ENCODE measurements around the gene FREY1.
A peak's percentile ranks its signal among the peaks of the same experiment; 100 is the strongest.

FREY1 gene

DNA sequence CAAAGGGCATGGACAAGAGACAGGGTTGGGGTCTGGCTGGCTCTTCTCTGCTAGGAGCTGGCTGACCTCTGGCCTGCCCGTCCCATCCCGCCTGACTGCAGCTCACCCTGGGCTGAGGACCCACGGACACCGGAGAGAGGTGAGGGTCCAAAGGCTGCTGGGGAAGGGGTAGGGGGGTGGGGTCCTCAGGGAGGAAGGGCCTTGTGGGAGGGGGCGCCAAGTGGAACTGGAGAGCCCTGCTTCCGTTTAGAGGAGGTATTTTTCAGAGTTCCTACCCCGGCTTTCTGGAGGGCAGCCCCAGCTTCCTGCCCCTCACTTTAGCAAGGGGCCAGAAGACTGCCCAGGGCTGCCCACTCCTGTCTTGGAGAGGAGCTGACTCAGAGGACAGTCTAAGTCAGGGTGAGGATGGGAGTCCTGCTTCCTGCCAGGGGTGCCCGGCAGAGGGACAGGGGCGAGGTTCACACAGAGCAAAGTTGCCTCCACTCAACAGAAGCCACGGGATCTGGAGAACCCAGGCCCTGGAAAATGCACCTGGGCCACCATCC lies 22.5 kb upstream of the FREY1 start:
- Histone ChIP-seq H3K27ac (ENCODE audit: poor library complexity, severe bottlenecking) (peak overlapping the region; percentile 95), H3K27me3 (ENCODE audit: insufficient read depth, poor library complexity, severe bottlenecking) (no peaks in the 10 kb centered on the region), H3K4me3 (ENCODE audit: severe bottlenecking) (no peak overlapping the region), H3K9me3 (ENCODE audit: severe bottlenecking) (no peaks in the 10 kb centered on the region), H3K36me3 (ENCODE audit: low read depth) (peaks cover 35% of the 10 kb centered on the region), H3K4me1 (ENCODE audit: insufficient read depth, poor library complexity, severe bottlenecking) (peaks cover 54% of the 10 kb centered on the region)
- ATAC-seq (ENCODE audit: low read depth) (peak; percentile 56), DNase-seq (ENCODE audit: low spot score) (no peak)
- TF ChIP-seq, protein P1, sequence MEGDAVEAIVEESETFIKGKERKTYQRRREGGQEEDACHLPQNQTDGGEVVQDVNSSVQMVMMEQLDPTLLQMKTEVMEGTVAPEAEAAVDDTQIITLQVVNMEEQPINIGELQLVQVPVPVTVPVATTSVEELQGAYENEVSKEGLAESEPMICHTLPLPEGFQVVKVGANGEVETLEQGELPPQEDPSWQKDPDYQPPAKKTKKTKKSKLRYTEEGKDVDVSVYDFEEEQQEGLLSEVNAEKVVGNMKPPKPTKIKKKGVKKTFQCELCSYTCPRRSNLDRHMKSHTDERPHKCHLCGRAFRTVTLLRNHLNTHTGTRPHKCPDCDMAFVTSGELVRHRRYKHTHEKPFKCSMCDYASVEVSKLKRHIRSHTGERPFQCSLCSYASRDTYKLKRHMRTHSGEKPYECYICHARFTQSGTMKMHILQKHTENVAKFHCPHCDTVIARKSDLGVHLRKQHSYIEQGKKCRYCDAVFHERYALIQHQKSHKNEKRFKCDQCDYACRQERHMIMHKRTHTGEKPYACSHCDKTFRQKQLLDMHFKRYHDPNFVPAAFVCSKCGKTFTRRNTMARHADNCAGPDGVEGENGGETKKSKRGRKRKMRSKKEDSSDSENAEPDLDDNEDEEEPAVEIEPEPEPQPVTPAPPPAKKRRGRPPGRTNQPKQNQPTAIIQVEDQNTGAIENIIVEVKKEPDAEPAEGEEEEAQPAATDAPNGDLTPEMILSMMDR (IDR thresholded peaks at IDR 0.05; ENCODE audit: poor library complexity, severe bottlenecking) = no peak

DNA sequence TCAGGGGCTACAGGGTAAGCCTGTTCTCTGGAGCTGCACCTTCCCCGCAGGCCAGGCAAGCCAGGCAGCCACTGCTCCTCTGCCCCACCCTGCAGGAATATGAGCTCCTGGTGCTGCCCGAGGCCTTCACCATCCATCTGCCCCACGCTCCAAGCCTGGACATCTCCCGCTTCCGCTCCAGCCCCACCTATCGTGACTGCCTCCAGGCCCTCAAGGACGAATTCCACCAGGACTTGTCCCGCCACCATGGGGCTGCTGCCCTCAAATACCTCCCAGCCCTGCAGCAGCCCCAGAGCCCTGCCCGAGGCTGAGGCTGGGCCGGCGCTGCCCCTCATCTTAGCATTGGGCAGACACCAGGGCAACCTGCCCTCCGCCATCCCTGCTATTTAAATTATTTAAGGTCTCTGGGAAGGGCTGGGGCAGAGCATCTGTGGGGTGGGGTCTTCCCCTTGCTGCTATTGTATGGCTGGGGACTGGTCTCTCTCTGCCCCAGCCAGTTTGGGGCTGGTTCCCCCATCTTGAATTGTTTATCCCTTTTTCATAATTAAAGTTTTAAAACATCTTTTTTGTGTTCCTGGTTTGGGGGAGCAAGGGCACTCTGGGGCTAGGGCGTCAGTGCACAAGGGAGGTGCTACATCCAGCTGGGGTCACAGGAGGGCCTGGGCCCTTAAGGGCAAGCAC lies 21.6 kb upstream of the FREY1 start:
- no peaks in the 10 kb centered on the region for H3K9me3 ChIP-seq (ENCODE audit: severe bottlenecking)
- H3K36me3 ChIP-seq (ENCODE audit: low read depth) = peaks cover 40% of the 10 kb centered on the region
- H3K4me1 ChIP-seq (ENCODE audit: insufficient read depth, poor library complexity, severe bottlenecking) = peaks cover 54% of the 10 kb centered on the region
- H3K4me3 ChIP-seq (ENCODE audit: severe bottlenecking) = no peak overlapping the region
- peak overlapping the region; percentile 95 for H3K27ac ChIP-seq (ENCODE audit: poor library complexity, severe bottlenecking)
- TF ChIP-seq, protein P1 (IDR thresholded peaks at IDR 0.05; ENCODE audit: poor library complexity, severe bottlenecking) = no peak
- no peaks in the 10 kb centered on the region for H3K27me3 ChIP-seq (ENCODE audit: insufficient read depth, poor library complexity, severe bottlenecking)
- DNase-seq (ENCODE audit: low spot score) (peak; percentile 74), ATAC-seq (ENCODE audit: low read depth) (peak; percentile 33)

DNA sequence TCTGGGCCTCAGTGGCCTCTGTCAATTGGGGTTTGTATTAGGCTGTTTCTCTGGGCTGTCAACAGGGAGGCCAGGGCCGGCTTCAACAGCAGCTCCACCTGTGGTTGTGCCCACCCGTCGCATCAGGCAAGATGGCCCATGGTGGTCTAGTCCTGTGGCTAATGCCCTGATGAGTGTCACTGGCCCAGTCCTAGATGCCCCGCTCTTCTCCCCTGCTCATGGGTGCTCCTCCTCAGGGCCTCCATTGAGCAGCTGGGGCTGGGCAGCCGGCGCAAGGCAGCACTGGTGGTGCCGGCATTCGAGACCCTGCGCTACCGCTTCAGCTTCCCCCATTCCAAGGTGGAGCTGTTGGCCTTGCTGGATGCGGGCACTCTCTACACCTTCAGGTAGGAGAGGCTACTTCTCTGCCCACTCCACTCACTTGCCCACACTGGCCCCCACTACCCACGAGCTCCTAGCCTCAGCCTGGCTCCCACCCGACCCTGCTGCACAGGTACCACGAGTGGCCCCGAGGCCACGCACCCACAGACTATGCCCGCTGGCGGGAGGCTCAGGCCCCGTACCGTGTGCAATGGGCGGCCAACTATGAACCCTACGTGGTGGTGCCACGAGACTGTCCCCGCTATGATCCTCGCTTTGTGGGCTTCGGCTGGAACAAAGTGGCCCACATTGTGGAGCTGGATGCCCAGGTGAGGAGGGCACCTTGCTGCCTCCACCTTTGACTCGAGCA lies 20.8 kb upstream of the FREY1 start:
- Histone ChIP-seq H3K27me3 (ENCODE audit: insufficient read depth, poor library complexity, severe bottlenecking) (no peaks in the 10 kb centered on the region), H3K36me3 (ENCODE audit: low read depth) (peaks cover 36% of the 10 kb centered on the region), H3K9me3 (ENCODE audit: severe bottlenecking) (no peaks in the 10 kb centered on the region), H3K4me3 (ENCODE audit: severe bottlenecking) (no peak overlapping the region), H3K27ac (ENCODE audit: poor library complexity, severe bottlenecking) (peak overlapping the region; percentile 95), H3K4me1 (ENCODE audit: insufficient read depth, poor library complexity, severe bottlenecking) (peaks cover 49% of the 10 kb centered on the region)
- TF ChIP-seq, protein P1 (IDR thresholded peaks at IDR 0.05; ENCODE audit: poor library complexity, severe bottlenecking) = no peak
- ATAC-seq (ENCODE audit: low read depth) (no peak), DNase-seq (ENCODE audit: low spot score) (peak; percentile 46)

DNA sequence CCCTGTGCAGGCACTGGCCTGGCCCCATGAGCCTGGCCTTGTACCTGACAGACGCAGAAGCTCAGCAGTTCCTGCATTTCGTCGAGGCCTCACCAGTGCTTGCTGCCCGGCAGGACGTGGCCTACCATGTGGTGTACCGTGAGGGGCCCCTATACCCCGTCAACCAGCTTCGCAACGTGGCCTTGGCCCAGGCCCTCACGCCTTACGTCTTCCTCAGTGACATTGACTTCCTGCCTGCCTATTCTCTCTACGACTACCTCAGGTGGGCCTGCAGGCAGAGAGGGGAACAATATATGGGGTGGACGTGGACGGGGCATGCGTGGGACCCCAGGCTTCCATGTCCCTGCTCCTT lies 20.2 kb upstream of the FREY1 start:
- DNase-seq (ENCODE audit: low spot score) = peak; percentile 48
- Histone ChIP-seq H3K36me3 (ENCODE audit: low read depth) (peaks cover 33% of the 10 kb centered on the region), H3K4me3 (ENCODE audit: severe bottlenecking) (no peak overlapping the region), H3K27me3 (ENCODE audit: insufficient read depth, poor library complexity, severe bottlenecking) (no peaks in the 10 kb centered on the region), H3K27ac (ENCODE audit: poor library complexity, severe bottlenecking) (peak overlapping the region; percentile 95), H3K9me3 (ENCODE audit: severe bottlenecking) (no peaks in the 10 kb centered on the region), H3K4me1 (ENCODE audit: insufficient read depth, poor library complexity, severe bottlenecking) (peaks cover 44% of the 10 kb centered on the region)
- TF ChIP-seq, protein P1 (IDR thresholded peaks at IDR 0.05; ENCODE audit: poor library complexity, severe bottlenecking) = no peak
- ATAC-seq (ENCODE audit: low read depth) = no peak

Measured in RWPE2 (cell line).